Left lung (tissue), 14 donors: ENCODE results near the gene CORIN. TPM values are rescaled to one million over a fixed set of nuclear protein-coding genes. Genes with fewer than 3 reads are reported as not detected.

Source experiments
- ATAC-seq: fragments of 200-7000 bp; cut with Tn5 transposase; one replicate; pipeline ENCODE4 v1.9.1; 2020; ENCODE audit warnings: moderate library complexity
- DNase-seq, 4 donors: peaks; one replicate each; pipeline ENCODE4 v3.0.0-alpha.2; 2013 to 2020
- H3K27ac ChIP-seq, 2 donors: fragments of 200-600 bp; sonication (generic) in 1 of 2; one replicate each; pipeline versions ENCODE4 v1.5.0 to v1.8.0; 2020 to 2021
- H3K27me3 ChIP-seq, 2 donors: fragments of 200-600 bp; sonication (generic) in 1 of 2; one replicate each; pipeline versions ENCODE4 v1.5.0 to v1.8.0; 2020 to 2021
- H3K36me3 ChIP-seq, 2 donors: fragments of 200-600 bp; sonication (generic) in 1 of 2; one replicate each; pipeline versions ENCODE4 v1.5.0 to v1.8.0; 2020 to 2021
- H3K4me1 ChIP-seq, 2 donors: fragments of 200-600 bp; one replicate each; pipeline ENCODE4 v1.8.0; 2021
- H3K4me3 ChIP-seq, 2 donors: fragments of 200-600 bp; sonication (generic) in 1 of 2; one replicate each; pipeline versions ENCODE4 v1.5.0 to v1.8.0; 2020 to 2021; ENCODE audit warnings: mild to moderate bottlenecking in 1 of 2
- H3K9me3 ChIP-seq, 2 donors: fragments of 200-600 bp; sonication (generic) in 1 of 2; one replicate each; pipeline versions ENCODE4 v1.5.0 to v1.8.0; 2020 to 2021
- CTCF ChIP-seq, 2 donors: fragments of 200-600 bp; sonication (generic) in 1 of 2; IDR thresholded peaks; one replicate each; pipeline versions ENCODE4 v1.5.0 to v1.8.0; 2021; ENCODE audit warnings: antibody characterized with exemption in 2 of 2
- intact Hi-C, 2 donors: fragments of 100-400 bp; cut with DNase I; formaldehyde crosslinking; loops; one replicate each; pipeline versions ENCODE4 v1.11.2 to v1.14.2; 2022
- long read RNA-seq, 12 donors: library from polyadenylated mRNA in 2 of 12; unstranded in 2 of 12; transcript quantifications; one replicate each; pipeline ENCODE4 v2.0.0 and lab custom pipeline, GENCODE V29; 2019 to 2026
- polyA plus RNA-seq, 6 donors: library from polyadenylated mRNA; unstranded; fragments of 120-200 nt; gene quantifications; one replicate each; pipeline ENCODE4 v1.2.1, GENCODE V29; 2013; ENCODE audit not compliant: insufficient read length in 6 of 6
- total RNA-seq, 2 donors: library from RNA; stranded (reverse); fragmentation: NEBNext Ultra II Directional; extraction: Animal tissue kit (Norgen Biotek cat#: 25700); gene quantifications; one replicate each; pipeline ENCODE4 v1.2.1, GENCODE V29; 2021
- donor health status: DM: no; HTN: yes; CAD: no.
- donor health status: DM: no; HTN: no; CAD: no.

The CORIN gene, protein sequence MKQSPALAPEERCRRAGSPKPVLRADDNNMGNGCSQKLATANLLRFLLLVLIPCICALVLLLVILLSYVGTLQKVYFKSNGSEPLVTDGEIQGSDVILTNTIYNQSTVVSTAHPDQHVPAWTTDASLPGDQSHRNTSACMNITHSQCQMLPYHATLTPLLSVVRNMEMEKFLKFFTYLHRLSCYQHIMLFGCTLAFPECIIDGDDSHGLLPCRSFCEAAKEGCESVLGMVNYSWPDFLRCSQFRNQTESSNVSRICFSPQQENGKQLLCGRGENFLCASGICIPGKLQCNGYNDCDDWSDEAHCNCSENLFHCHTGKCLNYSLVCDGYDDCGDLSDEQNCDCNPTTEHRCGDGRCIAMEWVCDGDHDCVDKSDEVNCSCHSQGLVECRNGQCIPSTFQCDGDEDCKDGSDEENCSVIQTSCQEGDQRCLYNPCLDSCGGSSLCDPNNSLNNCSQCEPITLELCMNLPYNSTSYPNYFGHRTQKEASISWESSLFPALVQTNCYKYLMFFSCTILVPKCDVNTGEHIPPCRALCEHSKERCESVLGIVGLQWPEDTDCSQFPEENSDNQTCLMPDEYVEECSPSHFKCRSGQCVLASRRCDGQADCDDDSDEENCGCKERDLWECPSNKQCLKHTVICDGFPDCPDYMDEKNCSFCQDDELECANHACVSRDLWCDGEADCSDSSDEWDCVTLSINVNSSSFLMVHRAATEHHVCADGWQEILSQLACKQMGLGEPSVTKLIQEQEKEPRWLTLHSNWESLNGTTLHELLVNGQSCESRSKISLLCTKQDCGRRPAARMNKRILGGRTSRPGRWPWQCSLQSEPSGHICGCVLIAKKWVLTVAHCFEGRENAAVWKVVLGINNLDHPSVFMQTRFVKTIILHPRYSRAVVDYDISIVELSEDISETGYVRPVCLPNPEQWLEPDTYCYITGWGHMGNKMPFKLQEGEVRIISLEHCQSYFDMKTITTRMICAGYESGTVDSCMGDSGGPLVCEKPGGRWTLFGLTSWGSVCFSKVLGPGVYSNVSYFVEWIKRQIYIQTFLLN
- total RNA-seq: 1 to 10 TPM; 1.4 to 6.3 TPM
- 1 to 10 TPM; 2.8 to 5.9 (median 3.3) TPM for polyA plus RNA-seq
- long read RNA-seq, donor 1: 0 reads
- long read RNA-seq, donor 2: 0 reads
- long read RNA-seq, donor 3: 0 reads
- long read RNA-seq, donor 4, partial matches to known transcripts: 1 of 1 reads
- long read RNA-seq, donor 4, other reads (novel, unspliced or antisense): 0 of 1 reads
- long read RNA-seq, donor 5: 0 reads
- long read RNA-seq, donor 6: 0 reads
- long read RNA-seq, donor 7: 0 reads
- long read RNA-seq, donor 8: 0 reads
- long read RNA-seq, donor 9: 0 reads
- long read RNA-seq, donor 10: 0 reads
- long read RNA-seq, donor 11: 0 reads
- long read RNA-seq, donor 12: 0 reads

DNA sequence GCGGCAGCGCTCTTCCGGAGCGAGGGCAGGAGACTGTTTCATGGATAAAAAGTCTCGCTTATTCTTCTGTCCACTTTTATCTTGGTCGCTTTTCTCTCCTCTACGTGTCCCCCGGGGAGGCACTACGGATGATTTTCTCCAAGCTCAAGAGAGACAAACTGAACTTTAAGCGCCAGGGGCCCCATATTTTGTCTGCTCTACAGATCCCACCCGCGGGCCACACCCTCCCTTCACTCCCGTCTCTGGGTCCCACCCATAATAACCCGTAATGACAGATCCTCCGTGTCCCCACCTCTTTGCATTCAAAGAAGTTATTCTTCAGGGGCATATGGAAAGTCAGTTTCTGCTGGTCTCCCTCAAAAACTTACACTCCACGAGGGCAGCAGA, at the start of gene CORIN:
CORIN (minus strand) TSS at position 160 of the 387 bp plus-strand sequence; CDS start at position 42, 118 bp downstream.
- DNase-seq (no peak), ATAC-seq (no peak)
- intact Hi-C loops: loop anchor here in 1 of 2 donors (10.0 kb wide), 1 partner anchor 153 kb away; no protein-coding TSS in a partner anchor
- peaks cover 8 to 33% of the 10 kb centered on the region in 2 donors for H3K4me1 ChIP-seq
- H3K9me3 ChIP-seq: no peaks in the 10 kb centered on the region
- no peak for TF ChIP-seq CTCF (IDR thresholded peaks at IDR 0.05)
- H3K27ac ChIP-seq: no peak within 1 kb of the TSS
- H3K36me3 ChIP-seq: no peaks in the 10 kb centered on the region
- H3K4me3 ChIP-seq: peak within 1 kb of the TSS; percentile 43 to 44
- H3K27me3 ChIP-seq: peaks cover 0 to 30% of the 10 kb centered on the region in 2 donors

- intact Hi-C loops: no loop called here
- no peak for TF ChIP-seq CTCF (IDR thresholded peaks at IDR 0.05)
- H3K9me3 ChIP-seq: no peaks in the 10 kb centered on the region
- H3K36me3 ChIP-seq: peaks cover 0 to 72% of the 10 kb centered on the region in 2 donors
- no peak overlapping the region for H3K4me3 ChIP-seq
- no peak overlapping the region for H3K27ac ChIP-seq
- H3K27me3 ChIP-seq: no peaks in the 10 kb centered on the region
- DNase-seq: peak in 2 of 4 donors; percentile 84 to 87
- H3K4me1 ChIP-seq: no peaks in the 10 kb centered on the region
- ATAC-seq: no peak
Measured at GRCh38 chr4:47882228-47882627, 44.4 kb upstream of the CORIN start.

GRCh38 chr4:47879458-47879857, 41.6 kb upstream of the CORIN start:
- DNase-seq: no peak

More at GRCh38 chr4:47879458-47879857, 41.6 kb upstream of the CORIN start:
- no peak overlapping the region for H3K27ac ChIP-seq
- no peaks in the 10 kb centered on the region for H3K9me3 ChIP-seq
- no peak for ATAC-seq
- no peaks in the 10 kb centered on the region for H3K4me1 ChIP-seq
- H3K4me3 ChIP-seq: no peak overlapping the region
- TF ChIP-seq CTCF (IDR thresholded peaks at IDR 0.05): no peak
- intact Hi-C loops: no loop called here
- H3K36me3 ChIP-seq: peaks cover 0 to 79% of the 10 kb centered on the region in 2 donors
- no peaks in the 10 kb centered on the region for H3K27me3 ChIP-seq
